ENCODE results near the gene SPEF1. TPM values are rescaled to one million over a fixed set of nuclear protein-coding genes. Genes with fewer than 3 reads are reported as not detected.

Gene SPEF1
- polyA plus RNA-seq, 3 donors, result 0.09 TPM; not detected in 2

DNA sequence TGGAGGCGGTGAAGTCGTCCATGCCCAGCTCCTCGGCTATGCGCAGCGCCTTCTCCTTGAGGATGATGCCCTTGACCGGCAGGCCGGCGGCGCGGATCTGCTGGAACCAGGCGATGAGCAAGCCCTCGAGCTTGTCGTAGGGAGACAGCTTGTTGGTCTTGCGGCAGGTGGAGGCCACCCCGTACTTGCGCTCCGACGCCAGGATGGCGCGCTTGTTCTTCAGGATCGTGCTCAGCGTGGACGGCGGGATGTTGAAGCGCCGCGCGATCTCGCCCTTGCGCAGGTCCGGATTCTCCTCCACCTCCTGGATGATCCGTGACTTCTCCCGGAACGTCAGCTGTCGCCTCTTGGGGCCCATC is 4.9 kb upstream of the SPEF1 start:
- H3K4me3 Mint-ChIP-seq, result peak overlapping the region; percentile 87 to 94
- H2AFZ ChIP-seq (ENCODE audit: insufficient read depth, low read depth, low read length, poor library complexity, severe bottlenecking), result peak overlapping the region; percentile 61
- peak overlapping the region; percentile 73 for H3K9ac ChIP-seq (ENCODE audit: insufficient read depth, low read length, poor library complexity, severe bottlenecking)
- peaks cover 0 to 4% (median 2%) of the 10 kb centered on the region in 3 donors for H3K27me3 Mint-ChIP-seq (ENCODE audit: low read depth in 3 of 3)
- H3K4me1 Mint-ChIP-seq, result peaks cover 38% of the 10 kb centered on the region
- peak overlapping the region; percentile 93 for H3K4me2 ChIP-seq (replicated peaks; ENCODE audit: extremely low read depth, low read length, poor library complexity, severe bottlenecking)
- H4K20me1 ChIP-seq (ENCODE audit: insufficient read depth, low read length), result peaks cover 50% of the 10 kb centered on the region
- H3K9me3 Mint-ChIP-seq, result no peaks in the 10 kb centered on the region
- no peaks in the 10 kb centered on the region for H3K9me3 ChIP-seq (replicated peaks in 1 of 2; ENCODE audit: control insufficient read depth in 1 of 2, insufficient read depth in 1 of 2, low read length in 2 of 2)
- DNase-seq, result peak in 2 of 3 donors; percentile 41 to 46
- peak overlapping the region; percentile 52 to 79 (median 73) for H3K4me3 ChIP-seq (replicated peaks in 1 of 3; ENCODE audit: low read depth in 2 of 3, low read length in 3 of 3)
- intact Hi-C loops (cut with micrococcal nuclease), result loop anchor here (2.0 to 10.0 kb wide), 2 partner anchors 35 to 59 kb away; partner anchors contain the start of genes AP5S1 (in 2 of the 2) and MAVS (in 1 of the 2)
- peaks cover 4 to 7% of the 10 kb centered on the region in 2 donors for H3K36me3 ChIP-seq (replicated peaks in 1 of 2; ENCODE audit: control insufficient read depth in 1 of 2, insufficient read depth in 2 of 2, low read length in 2 of 2)
- H3K36me3 Mint-ChIP-seq, result peaks cover 7 to 14% of the 10 kb centered on the region in 2 donors
- TF ChIP-seq, protein P1, sequence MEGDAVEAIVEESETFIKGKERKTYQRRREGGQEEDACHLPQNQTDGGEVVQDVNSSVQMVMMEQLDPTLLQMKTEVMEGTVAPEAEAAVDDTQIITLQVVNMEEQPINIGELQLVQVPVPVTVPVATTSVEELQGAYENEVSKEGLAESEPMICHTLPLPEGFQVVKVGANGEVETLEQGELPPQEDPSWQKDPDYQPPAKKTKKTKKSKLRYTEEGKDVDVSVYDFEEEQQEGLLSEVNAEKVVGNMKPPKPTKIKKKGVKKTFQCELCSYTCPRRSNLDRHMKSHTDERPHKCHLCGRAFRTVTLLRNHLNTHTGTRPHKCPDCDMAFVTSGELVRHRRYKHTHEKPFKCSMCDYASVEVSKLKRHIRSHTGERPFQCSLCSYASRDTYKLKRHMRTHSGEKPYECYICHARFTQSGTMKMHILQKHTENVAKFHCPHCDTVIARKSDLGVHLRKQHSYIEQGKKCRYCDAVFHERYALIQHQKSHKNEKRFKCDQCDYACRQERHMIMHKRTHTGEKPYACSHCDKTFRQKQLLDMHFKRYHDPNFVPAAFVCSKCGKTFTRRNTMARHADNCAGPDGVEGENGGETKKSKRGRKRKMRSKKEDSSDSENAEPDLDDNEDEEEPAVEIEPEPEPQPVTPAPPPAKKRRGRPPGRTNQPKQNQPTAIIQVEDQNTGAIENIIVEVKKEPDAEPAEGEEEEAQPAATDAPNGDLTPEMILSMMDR (IDR thresholded peaks at IDR 0.05), result no peak
- no peaks in the 10 kb centered on the region for H3K27me3 ChIP-seq (ENCODE audit: control insufficient read depth in 2 of 2, insufficient read depth in 2 of 2, low read length in 2 of 2)
- peak overlapping the region; percentile 68 to 91 (median 86) for H3K27ac Mint-ChIP-seq
- H3K4me1 ChIP-seq (ENCODE audit: control insufficient read depth in 1 of 2, insufficient read depth in 2 of 2, low read length in 2 of 2), result peaks cover 31 to 46% of the 10 kb centered on the region in 2 donors
- H3K27ac ChIP-seq (ENCODE audit: low read depth in 1 of 2, low read length in 2 of 2), result peak overlapping the region; percentile 30 to 58
- WGBS (ENCODE audit: insufficient coverage), result 2% methylated on average over 35 of the region's 35 CpGs
- peaks cover 29% of the 10 kb centered on the region for H3K79me2 ChIP-seq (ENCODE audit: insufficient read depth, low read length)

DNA sequence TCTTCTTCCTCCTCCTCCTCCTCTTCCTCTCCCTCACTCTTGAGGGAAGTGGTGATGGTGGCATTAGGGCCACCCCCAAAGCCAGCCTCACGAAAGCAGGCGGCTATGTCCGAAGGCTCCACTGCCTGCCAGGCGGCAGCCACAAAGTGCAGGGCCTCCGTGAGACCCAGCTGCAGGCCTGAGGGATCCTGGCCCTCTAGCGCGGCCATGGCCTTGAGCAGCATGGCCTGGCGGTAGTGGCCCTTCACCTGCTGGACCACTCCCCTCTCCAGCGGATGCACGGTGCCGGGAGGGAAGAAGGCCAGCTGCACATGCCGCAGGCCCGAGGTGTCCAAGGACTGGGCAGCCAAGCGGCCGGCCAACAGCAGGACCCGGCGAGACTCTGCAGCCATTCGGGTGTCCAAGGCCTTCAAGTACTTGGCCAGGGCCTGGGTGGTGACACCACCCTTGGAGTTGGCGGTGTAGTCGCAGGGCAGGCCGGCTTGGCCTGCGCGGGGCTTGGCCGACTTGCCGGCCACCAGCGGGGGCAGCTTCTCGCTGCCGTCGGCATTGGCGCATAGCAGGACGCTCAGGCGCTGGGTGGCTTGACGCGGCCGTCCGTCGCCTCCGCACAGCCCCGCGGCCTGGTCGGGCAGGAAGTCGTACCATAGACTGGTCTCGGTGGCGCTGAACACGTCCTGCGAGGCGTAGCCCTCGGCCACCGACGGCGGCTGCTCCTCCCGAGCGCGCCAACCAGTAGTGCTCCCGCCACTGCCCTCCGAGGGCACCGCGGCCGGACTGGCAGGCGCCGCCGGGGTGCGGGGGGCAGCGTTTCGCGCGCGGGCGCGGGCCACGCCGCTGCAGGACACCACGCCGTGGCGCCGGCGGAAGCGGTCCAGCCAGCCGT is 4.2 kb upstream of the SPEF1 start:
- Mint-ChIP-seq H3K4me1 (peaks cover 44% of the 10 kb centered on the region), H3K36me3 (peaks cover 7 to 14% of the 10 kb centered on the region in 2 donors), H3K9me3 (no peaks in the 10 kb centered on the region), H3K27me3 (ENCODE audit: low read depth in 3 of 3) (peaks cover 2 to 6% (median 2%) of the 10 kb centered on the region in 3 donors), H3K4me3 (peak overlapping the region; percentile 87 to 94), H3K27ac (peak overlapping the region in 3 of 7 donors; percentile 18 to 78 (median 68))
- peaks cover 4 to 7% of the 10 kb centered on the region in 2 donors for H3K36me3 ChIP-seq (replicated peaks in 1 of 2; ENCODE audit: control insufficient read depth in 1 of 2, insufficient read depth in 2 of 2, low read length in 2 of 2)
- H3K4me1 ChIP-seq (ENCODE audit: control insufficient read depth in 1 of 2, insufficient read depth in 2 of 2, low read length in 2 of 2), result peaks cover 35 to 51% of the 10 kb centered on the region in 2 donors
- intact Hi-C loops (cut with micrococcal nuclease), result loop anchor here (2.0 to 10.0 kb wide), 2 partner anchors 35 to 59 kb away; partner anchors contain the start of genes AP5S1 (in 2 of the 2) and MAVS (in 1 of the 2)
- peaks cover 29% of the 10 kb centered on the region for H3K79me2 ChIP-seq (ENCODE audit: insufficient read depth, low read length)
- H3K9ac ChIP-seq (ENCODE audit: insufficient read depth, low read length, poor library complexity, severe bottlenecking), result peak overlapping the region; percentile 73
- peak in 1 of 3 donors; percentile 8 for DNase-seq
- peak overlapping the region in 1 of 2 donors; percentile 58 for H3K27ac ChIP-seq (ENCODE audit: low read depth in 1 of 2, low read length in 2 of 2)
- no peaks in the 10 kb centered on the region for H3K27me3 ChIP-seq (ENCODE audit: control insufficient read depth in 2 of 2, insufficient read depth in 2 of 2, low read length in 2 of 2)
- H3K4me2 ChIP-seq (replicated peaks; ENCODE audit: extremely low read depth, low read length, poor library complexity, severe bottlenecking), result peak overlapping the region; percentile 93
- TF ChIP-seq, protein P1 (IDR thresholded peaks at IDR 0.05), result no peak
- H3K4me3 ChIP-seq (replicated peaks in 1 of 3; ENCODE audit: low read depth in 2 of 3, low read length in 3 of 3), result peak overlapping the region; percentile 52 to 79 (median 73)
- WGBS (ENCODE audit: insufficient coverage), result 55% methylated on average over 75 of the region's 79 CpGs
- H3K9me3 ChIP-seq (replicated peaks in 1 of 2; ENCODE audit: control insufficient read depth in 1 of 2, insufficient read depth in 1 of 2, low read length in 2 of 2), result no peaks in the 10 kb centered on the region
- peak overlapping the region; percentile 61 for H2AFZ ChIP-seq (ENCODE audit: insufficient read depth, low read depth, low read length, poor library complexity, severe bottlenecking)
- H4K20me1 ChIP-seq (ENCODE audit: insufficient read depth, low read length), result peaks cover 55% of the 10 kb centered on the region
